ENCODE results near the gene SNAPC3.
"Not testable (repeated sequence)": the region's sequence is repeated elsewhere in the genome, so short reads cannot be mapped to it uniquely, and the experiment has no call there.

Gene SNAPC3

DNA sequence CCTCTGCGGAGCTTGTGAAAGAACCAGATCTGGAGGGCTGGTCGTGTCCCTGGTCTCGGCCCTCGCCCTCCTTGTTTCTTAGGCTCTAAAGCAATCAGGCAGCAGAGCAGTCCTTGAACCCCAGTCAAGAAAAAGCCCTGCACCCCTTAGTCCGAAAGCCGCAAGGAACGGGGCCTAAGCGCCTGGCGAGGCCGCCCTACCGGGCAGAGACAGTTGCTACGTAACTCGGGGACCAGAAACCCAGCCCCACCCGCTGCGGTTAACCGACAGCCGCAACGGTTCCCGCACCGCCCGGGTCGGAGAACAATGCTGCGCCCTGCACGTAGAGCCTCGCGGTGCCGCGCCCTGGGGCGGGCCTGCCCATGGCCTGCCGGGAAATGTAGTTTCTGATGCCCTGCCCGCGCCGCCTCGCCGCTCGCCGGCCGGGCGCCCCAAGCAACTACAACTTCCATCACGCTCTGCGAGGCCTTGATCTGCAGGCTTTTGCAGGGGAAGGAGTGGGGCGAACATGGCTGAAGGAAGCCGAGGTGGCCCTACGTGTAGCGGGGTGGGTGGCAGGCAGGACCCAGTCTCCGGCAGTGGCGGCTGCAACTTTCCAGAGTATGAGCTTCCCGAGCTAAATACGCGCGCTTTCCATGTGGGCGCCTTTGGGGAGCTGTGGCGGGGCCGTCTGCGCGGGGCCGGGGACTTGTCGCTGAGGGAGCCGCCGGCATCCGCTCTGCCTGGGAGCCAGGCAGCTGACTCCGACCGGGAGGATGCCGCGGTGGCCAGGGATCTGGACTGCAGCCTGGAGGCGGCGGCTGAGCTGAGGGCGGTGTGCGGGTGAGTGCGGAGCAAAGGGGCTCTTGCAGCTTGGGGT, at the start of gene SNAPC3:
SNAPC3 (plus strand) TSS at position 505 of the 859 bp plus-strand sequence; CDS start at position 509, 4 bp downstream.
- DNase-seq, result peak; percentile 95

DNA sequence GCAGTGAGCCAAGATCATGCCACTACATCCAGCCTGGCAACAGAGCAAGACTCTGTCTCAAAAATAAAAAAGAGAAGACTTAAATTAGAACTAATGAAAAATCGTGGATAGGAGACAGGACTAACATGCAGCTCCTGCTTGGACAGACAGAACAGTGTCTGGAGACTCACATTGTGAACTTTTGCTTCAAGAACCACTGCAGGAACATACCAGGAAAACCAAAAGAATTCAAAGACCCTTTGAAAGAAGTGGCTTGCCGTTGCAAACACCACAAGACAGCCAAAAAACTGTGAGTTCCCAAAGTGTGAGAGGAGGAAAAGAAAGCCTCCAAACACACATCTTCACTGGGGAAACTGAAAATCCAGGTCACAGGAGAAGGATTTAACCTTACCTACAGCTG, 48.8 kb upstream of the SNAPC3 start:
- DNase-seq, result no peak

DNA sequence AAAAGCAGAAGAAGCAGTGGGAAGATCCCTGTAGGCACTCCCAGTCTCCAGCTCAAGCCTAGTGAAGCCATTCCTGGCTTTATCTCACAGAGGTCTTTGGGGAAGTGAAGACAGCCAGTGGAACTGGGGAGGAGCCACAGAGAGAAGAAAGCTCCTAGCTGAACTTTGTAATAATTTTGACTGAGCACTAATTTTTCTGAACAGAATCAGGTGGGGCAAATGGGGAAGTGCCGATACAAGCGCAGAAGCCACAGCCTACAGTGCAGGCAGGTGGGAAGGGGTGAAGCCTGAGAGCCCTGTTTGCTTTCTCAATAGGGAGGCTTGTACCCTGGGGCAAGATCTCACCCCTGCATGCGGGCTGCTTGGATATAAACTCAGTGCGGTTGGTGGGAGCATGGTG, 48.4 kb upstream of the SNAPC3 start:
- DNase-seq, result no peak

DNA sequence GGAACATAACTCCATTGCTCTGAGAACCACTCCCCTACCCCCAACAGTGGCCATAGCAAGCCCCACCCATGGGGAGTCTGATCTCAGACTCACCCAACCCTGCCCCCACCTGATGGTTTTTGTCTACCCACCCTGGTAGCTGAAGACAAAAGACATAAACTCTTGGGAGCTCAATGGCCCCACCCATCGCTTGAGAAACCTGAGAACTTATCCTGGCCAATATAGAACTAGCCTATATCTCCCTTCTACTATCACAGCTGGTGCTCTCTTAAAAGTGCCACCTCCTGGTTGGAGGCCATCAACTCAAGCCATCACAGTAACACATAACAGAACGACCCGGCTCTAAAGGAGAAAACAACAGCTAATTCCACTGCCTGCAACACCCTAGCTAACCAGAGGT, 47.9 kb upstream of the SNAPC3 start:
- DNase-seq, result no peak

DNA sequence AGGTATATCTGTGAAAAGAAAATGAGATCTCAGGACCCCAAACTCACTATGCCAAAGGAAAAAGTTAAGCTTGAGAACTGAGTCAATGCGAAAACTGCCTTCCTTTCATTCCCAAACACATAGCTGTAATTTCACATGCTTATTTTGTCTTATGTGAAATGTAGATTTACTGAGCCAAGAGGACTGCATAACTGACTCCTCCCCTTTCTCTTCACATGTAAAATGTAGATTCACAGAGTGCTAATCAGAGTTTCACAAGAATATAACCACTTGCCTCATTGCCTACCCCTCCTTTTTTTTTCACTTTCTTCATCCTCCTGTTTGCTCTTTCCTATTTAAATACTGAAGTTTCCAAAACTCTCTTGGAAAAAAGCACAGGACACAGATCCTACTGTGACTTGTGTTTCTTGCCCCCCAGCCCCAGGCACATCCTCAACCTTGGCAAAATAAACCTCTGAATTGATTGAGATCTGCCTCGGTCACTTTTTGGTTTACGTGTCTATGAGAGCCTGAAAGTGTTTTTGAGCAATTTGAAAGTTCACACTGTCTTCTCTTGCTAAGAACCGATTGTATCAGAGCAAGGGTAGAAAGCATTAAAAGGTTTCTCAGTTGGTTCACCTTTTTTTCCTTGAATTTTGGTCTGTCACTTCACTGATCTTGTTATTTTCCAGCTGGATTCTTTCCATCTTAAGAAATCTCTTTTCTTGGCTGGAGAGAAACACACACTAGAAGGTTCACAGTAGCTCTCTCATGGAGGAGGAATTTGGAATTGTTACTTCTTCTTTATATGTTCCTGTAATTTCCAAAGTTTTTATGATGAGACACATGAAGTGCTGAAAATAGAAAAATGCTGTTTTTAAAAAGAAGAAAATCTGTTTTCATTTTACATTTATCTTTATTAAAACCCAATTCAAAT, 44.8 kb upstream of the SNAPC3 start:
- DNase-seq, result no peak

DNA sequence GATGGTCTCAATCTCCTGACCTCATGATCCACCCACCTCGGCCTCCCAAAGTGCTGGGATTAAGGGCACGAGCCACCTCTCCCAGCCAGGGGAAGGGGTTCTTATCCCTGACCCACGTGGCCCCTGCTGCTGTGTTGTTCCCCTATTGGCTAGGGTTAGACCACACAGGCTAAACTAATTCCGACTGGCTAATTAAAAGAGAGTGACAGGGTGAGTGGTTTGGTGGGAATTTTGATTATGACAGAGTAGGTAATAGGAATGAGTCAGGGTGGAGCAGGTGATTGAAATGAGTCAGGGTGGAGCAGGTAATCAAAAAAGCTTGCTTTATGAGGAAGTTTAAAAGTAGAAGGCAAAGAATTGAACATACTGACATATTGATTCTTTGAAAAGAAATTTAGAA, 43.4 kb upstream of the SNAPC3 start:
- DNase-seq, result not testable (repeated sequence)

DNA sequence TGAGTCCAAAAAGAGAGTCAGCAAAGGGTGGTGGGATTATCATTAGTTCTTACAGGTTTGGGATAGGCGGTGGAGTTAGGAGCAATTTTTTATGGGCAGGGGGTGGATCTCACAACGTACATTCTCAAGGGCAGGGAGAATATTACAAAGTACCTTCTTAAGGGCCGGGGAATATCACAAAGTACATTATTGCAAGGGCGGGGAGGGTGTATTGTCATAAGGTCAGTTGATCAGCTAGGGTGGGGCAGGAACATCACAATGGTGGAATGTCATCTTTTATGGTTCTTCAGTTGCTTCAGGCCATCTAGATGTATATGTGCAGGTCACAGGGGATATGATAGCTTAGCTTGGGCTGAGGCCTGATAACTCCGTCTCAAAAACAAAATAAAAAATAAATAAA, 42.8 kb upstream of the SNAPC3 start:
- not testable (repeated sequence) for DNase-seq

DNA sequence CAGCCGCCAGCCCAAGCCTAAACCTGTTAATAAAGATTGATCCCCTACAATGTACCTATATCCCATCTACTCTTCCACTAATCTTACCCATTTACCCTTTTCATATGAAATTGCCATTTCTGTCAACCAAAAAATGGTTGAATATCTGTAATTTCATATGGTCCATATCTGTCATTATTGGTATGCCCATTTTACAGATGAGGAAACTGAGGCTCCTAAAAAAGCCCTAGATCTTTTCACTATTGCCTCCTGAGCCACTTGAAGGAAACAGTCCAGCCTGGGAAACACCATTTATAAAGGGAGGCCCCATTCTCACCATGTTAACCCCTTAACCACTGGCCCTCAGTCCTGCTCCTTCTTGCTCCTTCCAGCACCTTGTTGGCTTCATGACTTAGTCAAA, 41.2 kb upstream of the SNAPC3 start:
- no peak for DNase-seq

DNA sequence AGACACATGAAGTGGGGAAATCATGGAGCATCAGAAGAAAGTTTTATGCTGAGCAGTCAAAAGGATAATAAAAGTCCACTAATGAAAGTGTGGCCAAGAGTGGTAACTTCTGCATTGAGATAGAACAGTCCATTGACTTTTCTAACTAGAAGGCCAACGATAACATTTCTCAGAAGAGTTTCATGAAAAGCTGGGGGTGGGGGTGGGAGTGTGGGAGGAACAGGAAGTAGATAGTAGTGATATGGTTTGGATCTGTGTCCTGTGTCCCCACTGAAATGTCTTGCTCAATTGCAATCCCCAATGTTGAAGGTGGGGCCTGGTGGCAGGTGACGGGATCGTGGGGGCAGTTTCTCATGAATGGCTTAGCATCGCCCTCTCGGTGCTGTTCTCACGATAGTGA, 36.2 kb upstream of the SNAPC3 start:
- no peak for DNase-seq

DNA sequence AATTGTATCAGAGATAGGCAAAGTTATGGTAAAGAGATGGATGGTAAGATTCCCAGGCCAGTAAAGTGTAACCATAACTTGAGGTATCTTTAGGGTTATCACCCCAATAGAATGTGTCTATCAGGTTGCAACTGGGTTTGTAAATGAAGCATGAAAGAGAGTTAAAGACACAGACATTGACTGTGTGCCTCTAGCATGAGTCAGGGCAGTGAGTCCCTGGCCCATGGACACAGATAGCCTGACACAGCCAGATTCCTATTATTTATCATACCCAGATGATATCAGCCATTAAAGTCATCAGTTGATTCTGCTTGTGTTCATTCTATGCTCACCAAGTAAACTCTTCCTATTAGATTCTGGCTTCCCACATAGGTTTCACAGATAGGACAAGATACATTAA, 33.5 kb upstream of the SNAPC3 start:
- DNase-seq, result no peak

DNA sequence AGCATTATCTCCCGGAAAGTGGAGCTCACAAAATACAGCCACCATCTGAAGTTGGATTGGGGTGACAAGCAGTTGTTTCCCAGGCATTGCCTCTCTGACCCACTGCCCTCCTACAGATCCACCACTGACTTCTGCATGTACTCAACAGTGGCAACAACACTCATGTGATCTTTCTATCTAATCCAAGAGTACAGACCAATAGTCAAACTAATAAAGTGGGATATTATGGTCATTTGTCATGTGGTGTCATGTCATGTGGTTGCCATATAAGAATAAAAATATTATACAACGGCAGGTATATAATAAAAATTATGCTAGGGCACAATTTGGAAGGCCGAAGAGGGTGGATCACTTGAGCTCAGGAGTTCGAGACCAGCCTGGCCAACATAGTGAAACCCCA, 33.0 kb upstream of the SNAPC3 start:
- DNase-seq, result no peak

DNA sequence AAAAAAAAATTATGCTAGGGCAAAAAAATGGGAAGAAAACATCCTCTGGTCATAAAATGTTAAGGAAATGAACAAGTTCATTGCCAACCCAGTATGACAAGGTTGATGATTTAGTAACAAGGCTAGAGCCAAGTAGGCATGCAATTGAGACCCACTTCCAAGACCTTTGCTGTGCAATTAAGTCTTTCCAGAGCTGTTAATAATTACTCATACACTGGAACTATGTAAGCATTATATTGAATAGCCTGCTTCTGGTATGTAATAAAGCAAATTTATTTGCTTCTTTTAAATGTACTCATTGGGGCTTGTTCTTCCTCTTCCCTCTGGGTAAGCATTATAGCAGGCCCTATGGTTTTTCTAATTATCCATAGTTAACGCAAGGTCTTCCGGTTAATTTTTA, 32.5 kb upstream of the SNAPC3 start:
- no peak for DNase-seq

DNA sequence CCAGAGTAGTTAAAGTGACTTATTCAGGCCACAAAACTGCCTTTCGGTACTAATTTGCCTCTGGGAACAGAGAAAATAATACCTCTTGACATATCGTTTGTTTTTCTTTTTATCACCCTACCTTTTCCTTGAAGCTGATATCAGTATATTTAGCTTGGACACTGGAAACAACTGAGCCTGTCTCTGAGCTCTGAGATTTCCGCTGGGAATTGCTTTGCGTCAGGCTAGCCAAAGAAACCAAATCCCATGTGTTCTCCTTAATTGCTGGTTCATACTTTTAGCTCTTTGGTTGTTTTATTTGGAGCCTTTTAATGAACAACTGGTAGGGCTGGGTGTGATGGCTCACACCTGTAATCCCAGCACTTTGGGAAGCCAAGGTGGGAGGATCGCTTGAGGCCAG, 30.3 kb upstream of the SNAPC3 start:
- no peak for DNase-seq

DNA sequence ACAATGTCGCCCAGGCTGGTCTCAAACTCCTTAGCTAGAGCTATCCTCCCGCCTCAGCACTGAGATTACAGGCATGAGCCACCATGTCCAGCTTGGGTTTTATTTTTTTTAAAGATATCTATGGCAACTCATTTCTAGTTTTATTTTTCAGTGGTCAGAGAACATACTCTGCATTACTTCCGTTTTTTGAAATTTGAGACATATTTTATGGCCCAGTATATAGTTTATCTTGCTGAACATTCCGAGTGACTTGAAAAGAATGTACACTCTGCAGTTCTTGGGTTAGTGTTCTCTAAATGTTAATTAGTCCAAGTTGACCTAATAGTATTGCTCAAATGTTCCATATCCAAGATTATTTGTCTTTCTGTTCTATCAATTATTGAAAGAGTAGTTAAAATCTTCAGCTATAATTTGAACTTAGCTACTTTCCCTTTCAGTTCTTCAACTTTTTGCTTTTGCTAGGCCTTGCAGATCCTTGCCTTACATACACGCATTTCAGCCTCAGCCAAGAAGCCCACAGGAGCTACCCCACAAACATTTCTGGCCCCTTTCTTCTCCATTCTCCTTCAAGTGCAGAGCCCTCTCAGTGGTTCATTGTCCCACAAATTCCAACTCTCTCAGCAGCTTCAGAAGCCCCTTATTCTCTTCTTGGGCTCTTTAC, 22.3 kb upstream of the SNAPC3 start:
- DNase-seq, result no peak

DNA sequence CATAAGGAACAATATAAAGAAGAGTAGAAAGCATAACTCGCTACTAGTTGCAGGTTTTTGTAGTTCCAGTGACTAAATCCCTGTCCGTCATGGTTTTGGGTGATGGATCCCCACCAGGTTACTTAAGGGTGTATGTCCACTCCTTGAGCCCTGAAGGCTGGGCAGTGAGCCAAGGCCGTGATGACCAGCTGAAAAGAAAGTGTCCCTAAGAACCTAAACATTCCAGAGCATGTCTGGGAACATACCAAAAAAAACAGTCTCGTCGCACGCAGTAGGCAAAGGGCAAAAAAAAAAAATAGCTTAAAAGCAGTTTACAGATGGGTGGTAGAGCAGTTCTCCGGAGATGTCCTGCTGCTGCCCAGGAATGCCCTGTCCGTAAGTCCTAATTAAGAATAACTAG, 21.4 kb upstream of the SNAPC3 start:
- DNase-seq, result no peak

DNA sequence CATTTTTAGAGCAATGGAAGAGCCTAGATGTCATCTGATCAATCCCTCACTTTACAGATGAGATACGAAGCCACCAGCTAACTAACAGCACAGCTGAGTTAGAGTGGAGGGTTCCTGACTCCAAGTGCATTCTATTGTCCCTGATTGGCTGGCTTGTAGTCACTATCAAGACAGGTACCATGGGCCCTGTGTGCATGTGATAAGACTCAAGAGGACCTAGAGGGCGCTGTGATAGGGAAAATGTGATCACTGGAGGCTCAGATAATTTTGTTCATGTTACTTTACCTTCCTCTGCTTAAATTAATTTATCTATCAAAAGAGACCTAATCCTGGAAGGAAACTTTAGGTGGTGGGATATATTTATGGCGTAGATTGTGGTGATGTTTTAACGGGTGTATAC, 19.5 kb upstream of the SNAPC3 start:
- DNase-seq, result peak; percentile 20

DNA sequence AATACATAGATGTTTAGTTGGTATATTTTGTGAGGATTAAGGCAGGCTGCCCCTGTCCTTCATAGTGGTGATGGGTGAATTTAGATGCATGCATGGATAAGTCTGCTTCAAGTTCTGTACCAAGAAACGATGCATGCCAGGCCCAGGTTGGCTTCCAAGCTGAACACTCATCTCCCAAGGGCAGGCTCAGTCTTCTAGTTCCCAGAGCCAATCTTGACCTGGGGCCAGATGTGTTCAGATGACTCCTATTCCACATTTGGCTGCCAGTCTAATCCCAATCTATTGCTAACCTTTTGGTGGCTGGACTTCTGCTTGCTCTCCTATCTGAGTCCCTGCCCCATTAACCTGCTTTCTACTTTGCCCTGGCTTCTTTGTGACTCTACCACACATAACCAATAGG, 18.5 kb upstream of the SNAPC3 start:
- no peak for DNase-seq

DNA sequence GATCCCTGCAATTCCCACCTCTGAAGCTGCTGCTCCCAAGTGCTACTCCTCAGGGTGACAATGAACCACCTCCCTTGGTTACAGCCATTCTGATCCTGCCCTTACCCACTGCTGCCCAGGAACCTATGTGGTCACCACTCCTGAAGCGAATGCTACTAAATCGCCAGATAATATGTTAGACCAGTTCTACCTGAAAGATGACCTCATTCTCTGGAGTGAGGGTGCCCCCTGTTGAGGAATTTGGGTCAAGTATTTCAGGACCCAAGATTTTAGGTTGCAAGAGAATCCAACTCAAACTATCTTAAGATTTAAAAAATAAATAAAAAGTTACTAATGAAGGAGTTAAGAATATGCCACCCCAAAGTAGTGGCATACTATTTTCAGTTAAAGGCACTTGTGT, 5.8 kb upstream of the SNAPC3 start:
- DNase-seq, result peak; percentile 59

DNA sequence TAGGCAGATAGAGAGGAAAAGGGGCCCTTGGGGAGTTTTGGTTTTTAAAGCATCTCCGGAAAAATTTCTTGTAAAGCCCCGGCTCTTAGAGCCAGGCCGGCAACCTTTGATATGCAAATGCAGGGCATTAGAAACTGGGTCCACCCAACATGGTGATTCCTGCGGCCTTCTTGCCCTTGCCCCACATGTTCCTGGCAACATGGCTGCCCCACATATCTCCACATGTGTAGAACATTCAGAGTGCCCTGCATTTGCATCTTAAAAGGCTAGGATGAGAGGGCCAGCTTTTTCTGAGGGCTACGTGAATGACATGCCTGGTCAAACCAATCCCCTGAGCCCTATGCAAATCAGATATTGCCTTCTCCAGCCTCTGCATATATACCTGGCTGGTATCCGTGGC, 5.0 kb upstream of the SNAPC3 start:
- DNase-seq, result no peak

DNA sequence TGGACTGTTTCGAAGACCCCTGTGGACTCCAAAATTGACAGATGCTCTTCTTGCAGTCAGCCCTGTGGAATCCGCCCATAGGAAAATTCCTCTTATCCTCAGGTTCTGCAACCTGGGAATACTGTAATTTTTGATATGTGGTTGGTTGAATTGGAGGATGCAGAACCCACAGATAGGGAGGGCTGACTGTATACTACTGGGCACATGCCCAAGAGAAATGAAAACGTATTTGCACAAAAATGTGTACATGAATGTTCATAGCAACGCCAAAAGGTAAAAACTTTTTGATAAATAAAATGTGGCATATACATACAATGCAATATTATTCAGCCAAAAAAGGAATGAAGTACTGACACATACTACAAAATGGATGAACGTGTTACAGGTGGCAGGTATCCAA, 1.9 kb upstream of the SNAPC3 start:
- no peak for DNase-seq

DNA sequence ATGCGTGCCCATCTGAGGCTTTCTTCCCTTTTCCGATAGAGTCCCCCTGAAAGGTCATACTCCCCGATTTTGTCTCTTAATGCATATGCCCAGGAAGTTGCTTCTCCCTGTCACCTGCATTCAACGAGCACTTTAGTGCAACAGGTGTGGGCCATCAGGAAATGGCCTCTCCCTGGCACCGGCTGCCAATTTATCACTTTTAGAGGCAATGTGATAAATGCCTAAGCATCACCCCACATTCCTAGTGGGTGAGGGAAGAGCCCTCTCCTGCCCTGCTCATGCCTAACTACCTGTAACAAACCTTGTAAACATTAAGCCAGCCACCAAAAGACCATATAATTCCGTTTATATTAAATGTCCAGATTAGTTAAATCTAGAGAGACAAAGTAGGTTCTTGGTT, 1.1 kb upstream of the SNAPC3 start:
- DNase-seq, result no peak

DNA sequence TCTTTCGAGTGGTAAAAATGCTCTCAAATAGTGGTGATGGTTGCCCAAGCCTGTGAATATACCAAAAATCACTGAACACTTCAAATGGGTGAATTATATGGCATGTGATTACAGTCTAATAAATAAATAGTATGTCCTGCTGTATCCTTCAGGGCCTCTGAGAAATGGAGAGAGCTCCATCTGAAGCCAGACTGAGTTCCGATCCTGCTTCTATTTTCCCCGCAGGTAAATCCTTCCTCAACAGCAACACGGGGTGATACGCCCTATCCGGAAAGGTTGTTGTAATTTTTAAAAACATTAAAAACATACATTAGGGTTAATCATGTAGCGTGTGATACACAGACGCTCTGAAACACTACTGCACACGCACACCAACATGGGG, 695 bp upstream of the SNAPC3 start:
- DNase-seq, result no peak

DNA sequence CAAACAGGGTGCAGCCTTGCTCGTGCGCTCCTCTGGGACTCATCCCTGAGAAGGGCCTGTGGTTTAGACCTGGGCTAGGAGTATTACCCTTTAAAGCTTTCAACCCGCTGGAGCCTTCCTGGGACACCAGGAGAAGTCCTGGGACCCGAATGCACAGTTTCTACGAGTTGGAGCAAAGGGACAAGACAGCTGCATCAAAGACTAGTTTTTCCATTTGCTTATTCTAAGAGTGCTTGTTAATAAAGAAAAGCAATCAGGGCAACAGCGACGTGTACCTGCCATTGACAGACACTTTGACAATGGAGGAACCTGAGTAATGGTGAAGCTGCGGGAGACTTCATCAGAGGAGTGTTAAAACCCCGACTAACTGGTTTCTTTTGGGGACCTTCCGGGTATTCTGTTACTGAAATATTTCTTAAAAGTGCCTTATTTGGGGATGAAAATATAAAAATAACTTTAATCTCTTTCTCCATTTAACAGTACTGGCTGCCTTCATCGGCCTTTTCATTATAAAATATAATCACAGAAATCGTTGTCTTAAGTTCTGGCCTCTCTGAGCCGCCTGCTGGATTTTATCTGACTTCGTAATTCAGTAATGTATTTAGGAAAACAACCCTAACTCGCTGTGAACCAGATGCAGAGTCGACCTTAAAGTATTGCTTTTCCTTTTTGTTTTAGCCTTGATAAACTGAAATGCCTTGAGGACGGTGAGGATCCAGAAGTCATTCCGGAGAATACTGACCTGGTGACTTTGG, 732 bp downstream of the SNAPC3 start:
- peak; percentile 10 for DNase-seq

Measured in CD4-positive, alpha-beta T cell treated with Interleukin-12 subunit alpha and Interleukin-12 subunit beta, for 1 hour (primary cell).